Chondrocyte (in vitro differentiated cells): ENCODE results near the gene PFKFB3. TPM values are rescaled to one million over a fixed set of nuclear protein-coding genes. Genes with fewer than 3 reads are reported as not detected.

ENCODE experiments used
- DNase-seq: peaks from one replicate; pipeline ENCODE4 v3.0.0; 2021; ENCODE audit warnings: mixed read lengths, low spot score
- H3K27ac Mint-ChIP-seq: one replicate; pipeline ENCODE4 v1.8.0; 2021; ENCODE audit warnings: mild to moderate bottlenecking, moderate library complexity, mixed read lengths; ENCODE audit not compliant: unreplicated experiment
- H3K27me3 Mint-ChIP-seq: 2 replicates; pipeline ENCODE4 v1.8.0; 2021; ENCODE audit warnings: low read depth, mixed read lengths
- H3K36me3 Mint-ChIP-seq: 2 replicates; pipeline ENCODE4 v1.8.0; 2021; ENCODE audit warnings: low read depth, mixed read lengths
- H3K4me1 Mint-ChIP-seq: 2 replicates; pipeline ENCODE4 v1.8.0; 2021; ENCODE audit warnings: low read depth, mild to moderate bottlenecking, mixed read lengths
- H3K4me3 Mint-ChIP-seq: one replicate; pipeline ENCODE4 v1.8.0; 2021; ENCODE audit warnings: mild to moderate bottlenecking, moderate library complexity, mixed read lengths; ENCODE audit not compliant: unreplicated experiment
- H3K9me3 Mint-ChIP-seq: 2 replicates; pipeline ENCODE4 v1.8.0; 2021; ENCODE audit warnings: low read depth, mixed read lengths
- CTCF ChIP-seq: fragments of 200-600 bp; sonication (generic); IDR thresholded peaks from 2 replicates; pipeline ENCODE4 v1.5.0; 2021; ENCODE audit warnings: antibody characterized with exemption, mild to moderate bottlenecking, moderate library complexity
- total RNA-seq: library from RNA; stranded (reverse); gene quantifications from 3 replicates; pipeline ENCODE4 v1.2.1, GENCODE V29; 2021

PFKFB3 gene
- total RNA-seq, 1 donor from 2014 or later, result 46.5 TPM

GRCh38 chr10:6299743-6300105 lies 97.0 kb downstream of the PFKFB3 start:
- no peak for TF ChIP-seq CTCF
- no peak overlapping the region for H3K4me3 Mint-ChIP-seq
- peaks cover 2% of the 10 kb centered on the region for H3K9me3 Mint-ChIP-seq
- H3K27ac Mint-ChIP-seq, result no peak overlapping the region
- no peak for DNase-seq
- no peaks in the 10 kb centered on the region for H3K36me3 Mint-ChIP-seq
- H3K4me1 Mint-ChIP-seq, result peaks cover 51% of the 10 kb centered on the region
- H3K27me3 Mint-ChIP-seq, result no peaks in the 10 kb centered on the region

GRCh38 chr10:6300106-6300783 lies 97.5 kb downstream of the PFKFB3 start:
- TF ChIP-seq CTCF, result no peak
- Mint-ChIP-seq H3K27me3 (no peaks in the 10 kb centered on the region), H3K27ac (no peak overlapping the region), H3K4me1 (peaks cover 51% of the 10 kb centered on the region), H3K9me3 (no peaks in the 10 kb centered on the region), H3K36me3 (no peaks in the 10 kb centered on the region), H3K4me3 (no peak overlapping the region)
- no peak for DNase-seq

GRCh38 chr10:6300784-6301460 lies 98.2 kb downstream of the PFKFB3 start:
- DNase-seq, result no peak
- no peak for TF ChIP-seq CTCF
- Mint-ChIP-seq H3K9me3 (no peaks in the 10 kb centered on the region), H3K4me1 (peaks cover 47% of the 10 kb centered on the region), H3K27ac (no peak overlapping the region), H3K27me3 (no peaks in the 10 kb centered on the region), H3K36me3 (no peaks in the 10 kb centered on the region), H3K4me3 (no peak overlapping the region)

- H3K4me1 Mint-ChIP-seq, result peaks cover 41% of the 10 kb centered on the region
- H3K4me3 Mint-ChIP-seq, result no peak overlapping the region
- H3K27me3 Mint-ChIP-seq, result no peaks in the 10 kb centered on the region
- DNase-seq, result no peak
- no peaks in the 10 kb centered on the region for H3K9me3 Mint-ChIP-seq
- no peak overlapping the region for H3K27ac Mint-ChIP-seq
- no peaks in the 10 kb centered on the region for H3K36me3 Mint-ChIP-seq
- no peak for TF ChIP-seq CTCF
Observed at GRCh38 chr10:6301488-6302075, 98.8 kb downstream of the PFKFB3 start.

Other genes with a start within 250 kb of the PFKFB3 start
- gene IL15RA, start 225.4 kb upstream of the PFKFB3 start, total RNA-seq, result 0.56 to 0.65 TPM in 2 of 3 replicates, not detected in the other
- gene IL2RA, start 140.6 kb upstream of the PFKFB3 start, total RNA-seq, result not detected in 3 replicates
- gene RBM17, start 113.9 kb upstream of the PFKFB3 start, total RNA-seq, result 56.3 to 59.0 TPM (median 57.0 TPM) in 3 replicates